Panc1 (cell line): ENCODE data around the gene EEF1AKMT1. TPM values are rescaled to one million over a fixed set of nuclear protein-coding genes. Genes with fewer than 3 reads are reported as not detected.

ENCODE experiments used
- ATAC-seq: fragments of 200-7000 bp; cut with Tn5 transposase; 2 replicates; pipeline ENCODE4 v1.9.1; 2020; ENCODE audit warnings: mild to moderate bottlenecking, moderate library complexity
- BruUV-seq: library from RNA; stranded (reverse); fragments of 400-500 nt; replicated peaks from 2 replicates; lab custom pipeline; 2021; lab: Mats Ljungman, UMichigan
- CTCF ChIA-PET: fragments of 300-600 bp; sonication (Branson Sonifier 250); formaldehyde crosslinking; loops from one replicate; lab custom pipeline; 2022; ENCODE audit warnings: antibody characterized with exemption; lab: Charles Lee
- POLR2A ChIA-PET: fragments of 300-600 bp; sonication (Branson Sonifier 250); formaldehyde crosslinking; loops from one replicate; lab custom pipeline; 2022; ENCODE audit warnings: antibody characterized with exemption; lab: Charles Lee
- DNase-seq: peaks from one replicate; pipeline ENCODE4 v3.0.0-alpha.2; 2010; ENCODE audit warnings: low read depth, low spot score
- H3K27ac ChIP-seq: 2 replicates; pipeline ENCODE4 v1.5.1; 2011; ENCODE audit warnings: mild to moderate bottlenecking, low read length, inconsistent platforms
- H3K27me3 ChIP-seq: fragments of 200-500 bp; sonication (Bioruptor generic); 2 replicates; pipeline ENCODE4 v1.6.0; 2014; ENCODE audit warnings: low read length, inconsistent platforms; ENCODE audit not compliant: control insufficient read depth, insufficient read depth
- H3K36me3 ChIP-seq: fragments of 200-500 bp; sonication (Bioruptor generic); 2 replicates; pipeline ENCODE4 v1.5.1; 2014; ENCODE audit warnings: inconsistent platforms, mild to moderate bottlenecking, low read length, moderate library complexity; ENCODE audit not compliant: control insufficient read depth, insufficient read depth
- H3K4me1 ChIP-seq: 2 replicates; pipeline ENCODE4 v1.5.1; 2011; ENCODE audit warnings: inconsistent platforms, mild to moderate bottlenecking, low read length, moderate library complexity; ENCODE audit not compliant: control insufficient read depth, insufficient read depth
- H3K4me3 ChIP-seq, 2 experiments: 2 replicates each; pipeline ENCODE4 v1.5.1; 2011 to 2012; ENCODE audit warnings: low read depth in 2 of 2, low read length in 2 of 2, mild to moderate bottlenecking in 2 of 2, inconsistent platforms in 1 of 2, moderate library complexity in 1 of 2
- H3K9me3 ChIP-seq: fragments of 200-500 bp; sonication (Bioruptor generic); 2 replicates; pipeline ENCODE4 v1.5.1; 2014; ENCODE audit warnings: low read depth, mild to moderate bottlenecking, inconsistent platforms, low read length, moderate library complexity; ENCODE audit not compliant: control insufficient read depth, insufficient read depth
- CTCF ChIP-seq: fragments of 450-650 bp; IDR thresholded peaks from 2 replicates; pipeline ENCODE4 v1.5.1; 2017; ENCODE audit warnings: mild to moderate bottlenecking
- POLR2AphosphoS5 ChIP-seq: IDR thresholded peaks from 2 replicates; pipeline ENCODE4 v1.6.1; 2012; ENCODE audit warnings: mild to moderate bottlenecking, low read depth, low read length, moderate library complexity
- REST ChIP-seq, 2 experiments: IDR thresholded peaks; 2 replicates each; pipeline ENCODE4 v1.6.1; 2011 to 2012; ENCODE audit warnings: low read depth in 2 of 2, control low read depth in 1 of 2, low read length in 1 of 2, mild to moderate bottlenecking in 1 of 2, moderate library complexity in 1 of 2; ENCODE audit not compliant: insufficient read depth in 1 of 2
- SIN3A ChIP-seq: IDR thresholded peaks from 2 replicates; pipeline ENCODE4 v1.6.1; 2012; ENCODE audit warnings: low read depth, mild to moderate bottlenecking, low read length, moderate library complexity, borderline replicate concordance; ENCODE audit not compliant: insufficient read depth
- TCF7L2 ChIP-seq: IDR thresholded peaks from 2 replicates; pipeline ENCODE4 v1.6.1; 2011; ENCODE audit warnings: mild to moderate bottlenecking, low read depth, low read length, inconsistent platforms
- in situ Hi-C: cut with HindIII; loops from 2 replicates; pipeline ENCODE4 v1.10.0; 2016; ENCODE audit warnings: low sequenced_read_pairs, low pct_unique_long_range_greater_than_20kb
- intact Hi-C: fragments of 100-400 bp; cut with micrococcal nuclease; formaldehyde crosslinking; loops from one replicate; pipeline ENCODE4 v1.10.0; 2022; ENCODE audit not compliant: unreplicated experiment
- total RNA-seq: library from RNA; stranded (reverse); gene quantifications from one replicate; pipeline ENCODE4 v1.2.1, GENCODE V29; 2021; ENCODE audit not compliant: unreplicated experiment

Gene EEF1AKMT1
- total RNA-seq, 1 experiment from 2014 or later, result 5.4 TPM

DNA sequence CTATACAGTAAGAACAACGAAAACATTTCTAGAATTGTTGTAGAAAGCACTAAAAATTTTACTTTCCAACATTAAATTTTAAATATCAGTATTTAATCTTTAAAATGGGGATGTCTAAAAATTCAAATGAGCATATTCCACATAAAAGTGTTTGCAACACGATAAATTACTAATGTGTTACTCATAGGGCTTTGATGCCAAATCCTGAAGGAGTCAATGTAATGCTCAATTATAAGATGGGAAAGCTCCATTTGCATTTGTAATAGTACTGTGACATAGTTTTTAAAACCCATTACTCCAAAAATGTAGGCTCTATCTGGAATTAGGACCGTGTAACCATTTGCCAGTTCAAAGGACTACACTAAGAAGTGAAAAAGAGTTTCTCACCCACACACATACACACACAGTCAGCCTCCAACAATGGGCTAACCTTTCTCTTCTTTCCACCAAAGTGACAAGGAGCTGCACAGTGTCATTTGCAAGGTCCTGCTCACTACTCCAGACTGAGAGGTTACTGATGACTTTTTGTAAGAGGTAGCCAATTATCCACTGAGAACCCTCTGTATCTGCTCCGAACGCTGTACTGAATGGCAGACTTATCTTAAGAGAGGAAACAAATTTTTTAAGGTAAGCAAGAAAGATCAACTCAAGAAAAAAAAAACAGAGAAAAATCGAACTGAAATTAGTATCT lies 26.1 kb upstream of the EEF1AKMT1 start:
- CTCF ChIA-PET, result no interaction called here
- no peak for TF ChIP-seq REST (IDR thresholded peaks at IDR 0.05; ENCODE audit: insufficient read depth in 1 of 2, low read depth in 2 of 2, low read length in 1 of 2)
- TF ChIP-seq CTCF, result no peak
- no peak for TF ChIP-seq POLR2AphosphoS5
- TF ChIP-seq SIN3A, result no peak
- TF ChIP-seq TCF7L2, result no peak
- Histone ChIP-seq H3K4me3 (no peak overlapping the region), H3K4me1 (no peaks in the 10 kb centered on the region), H3K27me3 (no peaks in the 10 kb centered on the region), H3K36me3 (peaks cover 10% of the 10 kb centered on the region), H3K9me3 (no peaks in the 10 kb centered on the region), H3K27ac (no peak overlapping the region)
- ATAC-seq (no peak), DNase-seq (no peak)
- BruUV-seq, result no TSS peak
- in situ Hi-C loops, result no loop called here
- intact Hi-C loops, result no loop called here
- POLR2A ChIA-PET, result no interaction called here

DNA sequence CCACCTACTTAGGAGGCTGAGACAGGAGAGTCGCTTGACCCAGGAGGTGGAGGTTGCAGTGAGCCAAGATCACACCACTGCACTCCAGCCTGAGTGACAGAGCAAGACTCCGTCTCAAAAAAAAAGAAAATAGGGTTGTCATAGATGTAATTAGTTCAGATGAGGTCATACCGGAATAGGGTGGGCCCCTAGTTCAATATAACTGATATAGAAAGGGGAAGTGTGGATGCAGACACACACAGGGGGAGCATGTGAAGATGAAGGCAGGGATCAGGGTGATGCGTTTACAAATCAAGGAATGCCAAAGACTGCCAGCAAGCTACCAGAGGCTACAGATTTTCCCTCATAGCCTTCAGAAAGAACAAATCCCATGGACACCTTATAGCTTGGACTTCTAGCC lies 24.3 kb upstream of the EEF1AKMT1 start:
- CTCF ChIA-PET, result no interaction called here
- no peaks in the 10 kb centered on the region for H3K27me3 ChIP-seq
- H3K27ac ChIP-seq, result no peak overlapping the region

More for the DNA sequence above, 24.3 kb upstream of the EEF1AKMT1 start:
- no peak for TF ChIP-seq POLR2AphosphoS5
- TF ChIP-seq TCF7L2, result no peak
- TF ChIP-seq CTCF, result no peak
- no peak for TF ChIP-seq SIN3A
- TF ChIP-seq REST (IDR thresholded peaks at IDR 0.05; ENCODE audit: insufficient read depth in 1 of 2, low read depth in 2 of 2, low read length in 1 of 2), result no peak
- Histone ChIP-seq H3K4me1 (no peaks in the 10 kb centered on the region), H3K4me3 (no peak overlapping the region), H3K36me3 (peaks cover 10% of the 10 kb centered on the region), H3K9me3 (no peaks in the 10 kb centered on the region)
- no peak for ATAC-seq
- POLR2A ChIA-PET, result no interaction called here
- intact Hi-C loops, result no loop called here
- BruUV-seq, result no TSS peak
- DNase-seq, result no peak
- in situ Hi-C loops, result no loop called here
